Measurements from ENCODE around the gene CAPN5.

The CAPN5 gene

GRCh38 chr11:77026221-77026620 is 40.5 kb upstream of the CAPN5 start:
- Mint-ChIP-seq H3K36me3 (ENCODE audit: low read depth) (no peaks in the 10 kb centered on the region), H3K27ac (no peak overlapping the region), H3K4me1 (no peaks in the 10 kb centered on the region), H3K9me3 (no peaks in the 10 kb centered on the region), H3K27me3 (ENCODE audit: low read depth) (peaks cover 5% of the 10 kb centered on the region), H3K4me3 (no peak overlapping the region)
- no peak for TF ChIP-seq CTCF (IDR thresholded peaks at IDR 0.05; ENCODE audit: unreplicated experiment in 3 of 3)

- peaks cover 5% of the 10 kb centered on the region for H3K27me3 Mint-ChIP-seq (ENCODE audit: low read depth)
- no peaks in the 10 kb centered on the region for H3K9me3 Mint-ChIP-seq
- no peak for TF ChIP-seq CTCF (IDR thresholded peaks at IDR 0.05; ENCODE audit: unreplicated experiment in 3 of 3)
- H3K4me3 Mint-ChIP-seq = no peak overlapping the region
- no peaks in the 10 kb centered on the region for H3K36me3 Mint-ChIP-seq (ENCODE audit: low read depth)
- H3K27ac Mint-ChIP-seq = no peak overlapping the region
- no peaks in the 10 kb centered on the region for H3K4me1 Mint-ChIP-seq
These were observed 40.0 kb upstream of the CAPN5 start for GRCh38 chr11:77026743-77027142.

- TF ChIP-seq CTCF (IDR thresholded peaks at IDR 0.05; ENCODE audit: unreplicated experiment in 3 of 3) = no peak
- H3K27me3 Mint-ChIP-seq (ENCODE audit: low read depth) = peaks cover 5% of the 10 kb centered on the region
- no peak overlapping the region for H3K4me3 Mint-ChIP-seq
- H3K4me1 Mint-ChIP-seq = no peaks in the 10 kb centered on the region
- no peak overlapping the region for H3K27ac Mint-ChIP-seq
- no peaks in the 10 kb centered on the region for H3K36me3 Mint-ChIP-seq (ENCODE audit: low read depth)
- no peaks in the 10 kb centered on the region for H3K9me3 Mint-ChIP-seq
These were observed 39.5 kb upstream of the CAPN5 start for GRCh38 chr11:77027275-77027674.

GRCh38 chr11:77029829-77030228 is 36.9 kb upstream of the CAPN5 start:
- Mint-ChIP-seq H3K4me1 (no peaks in the 10 kb centered on the region), H3K36me3 (ENCODE audit: low read depth) (no peaks in the 10 kb centered on the region), H3K9me3 (no peaks in the 10 kb centered on the region), H3K27me3 (ENCODE audit: low read depth) (peaks cover 10% of the 10 kb centered on the region), H3K4me3 (no peak overlapping the region), H3K27ac (no peak overlapping the region)
- no peak for TF ChIP-seq CTCF (IDR thresholded peaks at IDR 0.05; ENCODE audit: unreplicated experiment in 3 of 3)

- Mint-ChIP-seq H3K27ac (no peak overlapping the region), H3K36me3 (ENCODE audit: low read depth) (no peaks in the 10 kb centered on the region), H3K4me3 (no peak overlapping the region), H3K4me1 (no peaks in the 10 kb centered on the region), H3K27me3 (ENCODE audit: low read depth) (peaks cover 10% of the 10 kb centered on the region), H3K9me3 (no peaks in the 10 kb centered on the region)
- TF ChIP-seq CTCF (IDR thresholded peaks at IDR 0.05; ENCODE audit: unreplicated experiment in 3 of 3) = no peak
These were observed 35.8 kb upstream of the CAPN5 start for GRCh38 chr11:77030834-77031414.

- H3K36me3 Mint-ChIP-seq (ENCODE audit: low read depth) = no peaks in the 10 kb centered on the region
- no peak overlapping the region for H3K4me3 Mint-ChIP-seq
- no peaks in the 10 kb centered on the region for H3K9me3 Mint-ChIP-seq
- no peak for TF ChIP-seq CTCF (IDR thresholded peaks at IDR 0.05; ENCODE audit: unreplicated experiment in 3 of 3)
- H3K4me1 Mint-ChIP-seq = no peaks in the 10 kb centered on the region
- peaks cover 14% of the 10 kb centered on the region for H3K27me3 Mint-ChIP-seq (ENCODE audit: low read depth)
- no peak overlapping the region for H3K27ac Mint-ChIP-seq
These were observed 35.2 kb upstream of the CAPN5 start for GRCh38 chr11:77031599-77031998.
